Cerebellar nuclear complex (tissue), 1 donor: ENCODE data around the gene IMMT.

Experiments used
- DNase-seq, 2 experiments: peaks; one replicate each; lab custom pipeline; 2025; lab: John Stamatoyannopoulos, UW

Gene IMMT

GRCh38 chr2:86226070-86226469 is 30.8 kb upstream of the IMMT start:
- DNase-seq: no peak

GRCh38 chr2:86225581-86225980 is 30.3 kb upstream of the IMMT start:
- no peak for DNase-seq

- no peak for DNase-seq
Measured at GRCh38 chr2:86224645-86225355, 29.5 kb upstream of the IMMT start.

GRCh38 chr2:86223927-86224560 is 28.8 kb upstream of the IMMT start:
- DNase-seq: no peak

- DNase-seq: no peak
Measured at GRCh38 chr2:86223140-86223926, 28.1 kb upstream of the IMMT start.

GRCh38 chr2:86221066-86221684 is 25.9 kb upstream of the IMMT start:
- DNase-seq: no peak

- DNase-seq: no peak
Measured at GRCh38 chr2:86219896-86220295, 24.6 kb upstream of the IMMT start.

GRCh38 chr2:86218124-86218523 is 22.9 kb upstream of the IMMT start:
- DNase-seq: no peak

- DNase-seq: no peak
Measured at GRCh38 chr2:86216575-86217555, 21.6 kb upstream of the IMMT start.

- DNase-seq: no peak
Measured at GRCh38 chr2:86214503-86214832, 19.2 kb upstream of the IMMT start.

GRCh38 chr2:86213699-86214502 is 18.6 kb upstream of the IMMT start:
- DNase-seq: no peak

GRCh38 chr2:86213056-86213455 is 17.8 kb upstream of the IMMT start:
- no peak for DNase-seq

GRCh38 chr2:86211796-86212188 is 16.5 kb upstream of the IMMT start:
- no peak for DNase-seq

- DNase-seq: no peak
Measured at GRCh38 chr2:86211033-86211795, 16.0 kb upstream of the IMMT start.

- DNase-seq: no peak
Measured at GRCh38 chr2:86204458-86204857, 9.2 kb upstream of the IMMT start.

- DNase-seq: no peak
Measured at GRCh38 chr2:86203614-86204013, 8.4 kb upstream of the IMMT start.

- DNase-seq: no peak
Measured at GRCh38 chr2:86202702-86203101, 7.4 kb upstream of the IMMT start.

GRCh38 chr2:86202336-86202692 is 7.1 kb upstream of the IMMT start:
- no peak for DNase-seq

- DNase-seq: no peak
Measured at GRCh38 chr2:86201671-86202335, 6.5 kb upstream of the IMMT start.
